Measurements from ENCODE around the gene TBC1D7. TPM values are rescaled to one million over a fixed set of nuclear protein-coding genes. Genes with fewer than 3 reads are reported as not detected.

TBC1D7 gene
- total RNA-seq, 2 donors from 2014 or later: 37.7 to 59.0 TPM

GRCh38 chr6:13299918-13300317 is 28.4 kb downstream of the TBC1D7 start:
- Mint-ChIP-seq H3K36me3 (ENCODE audit: low read depth) (peaks cover 61% of the 10 kb centered on the region), H3K27ac (no peak overlapping the region), H3K27me3 (ENCODE audit: insufficient read depth) (no peaks in the 10 kb centered on the region), H3K4me3 (no peak overlapping the region), H3K9me3 (no peaks in the 10 kb centered on the region), H3K4me1 (no peaks in the 10 kb centered on the region)
- Histone ChIP-seq H3K27ac (ENCODE audit: low read depth, low read length) (no peak overlapping the region), H3K9ac (ENCODE audit: extremely low read depth, low read length, poor library complexity, severe bottlenecking) (no peak overlapping the region), H3K4me1 (ENCODE audit: control insufficient read depth, insufficient read depth, low read length) (no peaks in the 10 kb centered on the region), H3K27me3 (ENCODE audit: control insufficient read depth, insufficient read depth, low read length, poor library complexity, severe bottlenecking) (no peaks in the 10 kb centered on the region), H3K36me3 (ENCODE audit: control insufficient read depth, insufficient read depth, low read length) (peaks cover 78% of the 10 kb centered on the region), H3K4me3 (ENCODE audit: low read length) (no peak overlapping the region), H3K9me3 (ENCODE audit: control insufficient read depth, low read length) (no peaks in the 10 kb centered on the region)
- no peak for TF ChIP-seq CTCF (conservative IDR thresholded peaks at IDR 0.05)
- WGBS, 2 experiments (ENCODE audit: insufficient coverage in 1 of 2, insufficient read length in 1 of 2): 84 to 89% methylated on average over 4 to 6 of the region's 6 CpGs
- DNase-seq: peak; percentile 33

- Histone ChIP-seq H3K36me3 (ENCODE audit: control insufficient read depth, insufficient read depth, low read length) (peaks cover 78% of the 10 kb centered on the region), H3K9ac (ENCODE audit: extremely low read depth, low read length, poor library complexity, severe bottlenecking) (no peak overlapping the region), H3K27ac (ENCODE audit: low read depth, low read length) (no peak overlapping the region), H3K4me1 (ENCODE audit: control insufficient read depth, insufficient read depth, low read length) (no peaks in the 10 kb centered on the region), H3K9me3 (ENCODE audit: control insufficient read depth, low read length) (no peaks in the 10 kb centered on the region), H3K4me3 (ENCODE audit: low read length) (no peak overlapping the region), H3K27me3 (ENCODE audit: control insufficient read depth, insufficient read depth, low read length, poor library complexity, severe bottlenecking) (no peaks in the 10 kb centered on the region)
- Mint-ChIP-seq H3K36me3 (ENCODE audit: low read depth) (peaks cover 62% of the 10 kb centered on the region), H3K9me3 (no peaks in the 10 kb centered on the region), H3K27ac (no peak overlapping the region), H3K4me1 (no peaks in the 10 kb centered on the region), H3K27me3 (ENCODE audit: insufficient read depth) (no peaks in the 10 kb centered on the region), H3K4me3 (no peak overlapping the region)
- WGBS, 2 experiments (ENCODE audit: insufficient coverage in 1 of 2, insufficient read length in 1 of 2): 97 to 98% methylated on average over 11 of the region's 11 CpGs
- no peak for TF ChIP-seq CTCF (conservative IDR thresholded peaks at IDR 0.05)
- DNase-seq: peak; percentile 8
Measured at GRCh38 chr6:13299403-13299821, 28.9 kb downstream of the TBC1D7 start.

- Histone ChIP-seq H3K9ac (ENCODE audit: extremely low read depth, low read length, poor library complexity, severe bottlenecking) (no peak overlapping the region), H3K4me3 (ENCODE audit: low read length) (no peak overlapping the region), H3K4me1 (ENCODE audit: control insufficient read depth, insufficient read depth, low read length) (no peaks in the 10 kb centered on the region), H3K36me3 (ENCODE audit: control insufficient read depth, insufficient read depth, low read length) (peaks cover 78% of the 10 kb centered on the region), H3K27ac (ENCODE audit: low read depth, low read length) (no peak overlapping the region), H3K9me3 (ENCODE audit: control insufficient read depth, low read length) (no peaks in the 10 kb centered on the region), H3K27me3 (ENCODE audit: control insufficient read depth, insufficient read depth, low read length, poor library complexity, severe bottlenecking) (no peaks in the 10 kb centered on the region)
- WGBS, 2 experiments (ENCODE audit: insufficient coverage in 1 of 2, insufficient read length in 1 of 2): 86 to 91% methylated on average over 3 of the region's 3 CpGs
- Mint-ChIP-seq H3K4me1 (no peaks in the 10 kb centered on the region), H3K9me3 (no peaks in the 10 kb centered on the region), H3K36me3 (ENCODE audit: low read depth) (peaks cover 63% of the 10 kb centered on the region), H3K27me3 (ENCODE audit: insufficient read depth) (no peaks in the 10 kb centered on the region), H3K27ac (no peak overlapping the region), H3K4me3 (no peak overlapping the region)
- DNase-seq: no peak
- no peak for TF ChIP-seq CTCF (conservative IDR thresholded peaks at IDR 0.05)
Measured at GRCh38 chr6:13298446-13298845, 29.9 kb downstream of the TBC1D7 start.

Data from endodermal cell (in vitro differentiated cells).